ENCODE measurements around the gene TPBG. TPM values are rescaled to one million over a fixed set of nuclear protein-coding genes. Genes with fewer than 3 reads are reported as not detected.

The TPBG gene
- total and polyA plus RNA-seq, 3 experiments from 2014 or later: 2.0 TPM; not detected in 2

GRCh38 chr6:82413868-82414267 is 50.3 kb downstream of the TPBG start:
- Histone ChIP-seq H3K27me3 (ENCODE audit: insufficient read depth, low read length, poor library complexity, severe bottlenecking) (no peaks in the 10 kb centered on the region), H3K4me1 (ENCODE audit: insufficient read depth, low read length) (no peaks in the 10 kb centered on the region), H3K9me3 (ENCODE audit: low read length) (no peaks in the 10 kb centered on the region), H3K4me3 (ENCODE audit: low read length) (no peak overlapping the region), H3K36me3 (ENCODE audit: insufficient read depth, low read length) (no peaks in the 10 kb centered on the region), H3K27ac (ENCODE audit: low read depth, low read length) (no peak overlapping the region)
- peaks cover 0 to 5% of the 10 kb centered on the region in 2 donors for H3K27me3 Mint-ChIP-seq
- H3K4me3 Mint-ChIP-seq: no peak overlapping the region
- H3K36me3 Mint-ChIP-seq: no peaks in the 10 kb centered on the region
- DNase-seq: no peak
- ChIA-PET CTCF (no interaction called here), POLR2A (no interaction called here)
- no peak overlapping the region for H3K27ac Mint-ChIP-seq
- H3K9me3 Mint-ChIP-seq: no peaks in the 10 kb centered on the region
- H3K4me1 Mint-ChIP-seq: peaks cover 0 to 3% (median 2%) of the 10 kb centered on the region in 3 donors

GRCh38 chr6:82415820-82416219 is 52.2 kb downstream of the TPBG start:
- POLR2A ChIA-PET: no interaction called here
- H3K9me3 ChIP-seq (ENCODE audit: low read length): no peaks in the 10 kb centered on the region

GRCh38 chr6:82416346-82416745 is 52.7 kb downstream of the TPBG start:
- peaks cover 0 to 5% of the 10 kb centered on the region in 2 donors for H3K27me3 Mint-ChIP-seq
- no peak overlapping the region for H3K27ac ChIP-seq (ENCODE audit: low read depth, low read length)
- no peak overlapping the region for H3K27ac Mint-ChIP-seq
- no peak overlapping the region for H3K4me3 Mint-ChIP-seq
- ChIA-PET POLR2A (no interaction called here), CTCF (no interaction called here)
- no peaks in the 10 kb centered on the region for H3K9me3 Mint-ChIP-seq
- no peaks in the 10 kb centered on the region for H3K36me3 Mint-ChIP-seq
- no peaks in the 10 kb centered on the region for H3K36me3 ChIP-seq (ENCODE audit: insufficient read depth, low read length)
- H3K4me3 ChIP-seq (ENCODE audit: low read length): no peak overlapping the region
- peaks cover 0 to 3% (median 2%) of the 10 kb centered on the region in 3 donors for H3K4me1 Mint-ChIP-seq
- H3K4me1 ChIP-seq (ENCODE audit: insufficient read depth, low read length): no peaks in the 10 kb centered on the region
- DNase-seq: no peak
- no peaks in the 10 kb centered on the region for H3K9me3 ChIP-seq (ENCODE audit: low read length)
- no peaks in the 10 kb centered on the region for H3K27me3 ChIP-seq (ENCODE audit: insufficient read depth, low read length, poor library complexity, severe bottlenecking)

More at GRCh38 chr6:82415820-82416219, 52.2 kb downstream of the TPBG start:
- no peaks in the 10 kb centered on the region for H3K27me3 ChIP-seq (ENCODE audit: insufficient read depth, low read length, poor library complexity, severe bottlenecking)
- no peaks in the 10 kb centered on the region for H3K36me3 ChIP-seq (ENCODE audit: insufficient read depth, low read length)
- Mint-ChIP-seq H3K27me3 (peaks cover 0 to 5% of the 10 kb centered on the region in 2 donors), H3K36me3 (no peaks in the 10 kb centered on the region), H3K4me3 (no peak overlapping the region), H3K4me1 (peaks cover 0 to 3% (median 2%) of the 10 kb centered on the region in 3 donors), H3K27ac (peak overlapping the region in 2 of 8 donors; percentile 9 to 34), H3K9me3 (no peaks in the 10 kb centered on the region)
- no peaks in the 10 kb centered on the region for H3K4me1 ChIP-seq (ENCODE audit: insufficient read depth, low read length)
- DNase-seq: no peak
- CTCF ChIA-PET: no interaction called here
- H3K4me3 ChIP-seq (ENCODE audit: low read length): no peak overlapping the region
- no peak overlapping the region for H3K27ac ChIP-seq (ENCODE audit: low read depth, low read length)

Other genes starting within 250 kb of the TPBG start
- 10 to 100 TPM; 24.2 to 26.6 TPM for gene IBTK, start 116.1 kb upstream of the TPBG start, total RNA-seq
- gene IBTK, start 116.1 kb upstream of the TPBG start, polyA plus RNA-seq: 20.3 TPM

Data from CD8-positive, alpha-beta memory T cell (primary cell).